ENCODE results near the gene MORC1. TPM values are rescaled to one million over a fixed set of nuclear protein-coding genes. Genes with fewer than 3 reads are reported as not detected.
A peak's percentile ranks its signal among the peaks of the same experiment; 100 is the strongest.

Gene MORC1
- total RNA-seq, 1 experiment from 2014 or later = not detected

- Histone ChIP-seq H3K36me3 (replicated peaks; ENCODE audit: control insufficient read depth, insufficient read depth, low read length) (no peaks in the 10 kb centered on the region), H3K27me3 (ENCODE audit: control insufficient read depth, insufficient read depth, low read length) (no peaks in the 10 kb centered on the region), H3K4me3 (ENCODE audit: insufficient read depth, low read depth, low read length) (no peak overlapping the region)
- DNase-seq = no peak
Observed at GRCh38 chr3:108959017-108959416, 158.9 kb downstream of the MORC1 start.

DNA sequence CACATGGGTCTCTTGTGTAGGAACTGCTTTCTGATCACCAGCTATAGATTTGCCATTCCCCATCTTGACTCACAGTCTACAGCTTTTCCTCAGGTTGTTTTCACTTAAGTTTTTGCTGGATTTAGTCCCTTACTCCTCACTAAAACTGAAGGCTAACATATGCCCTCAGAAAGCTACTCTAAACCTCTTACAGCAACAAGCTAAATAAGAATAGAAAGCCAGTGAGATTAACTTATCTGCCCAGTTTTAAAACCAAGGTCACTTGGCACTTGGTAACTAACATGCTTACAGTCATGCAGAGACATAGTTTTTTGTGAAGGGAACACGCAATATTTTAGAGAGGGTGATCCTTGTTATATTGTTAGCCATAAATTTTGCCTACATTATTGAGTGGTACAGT is 164.2 kb downstream of the MORC1 start, which contains the start of gene GUCA1C:
GUCA1C (minus strand) TSS at position 180 of the 400 bp plus-strand sequence; CDS start at position 63, 117 bp downstream.
- DNase-seq = no peak
- Histone ChIP-seq H3K4me3 (ENCODE audit: insufficient read depth, low read depth, low read length) (no peak within 1 kb of the TSS), H3K27me3 (ENCODE audit: control insufficient read depth, insufficient read depth, low read length) (no peaks in the 10 kb centered on the region), H3K36me3 (replicated peaks; ENCODE audit: control insufficient read depth, insufficient read depth, low read length) (no peaks in the 10 kb centered on the region)

DNA sequence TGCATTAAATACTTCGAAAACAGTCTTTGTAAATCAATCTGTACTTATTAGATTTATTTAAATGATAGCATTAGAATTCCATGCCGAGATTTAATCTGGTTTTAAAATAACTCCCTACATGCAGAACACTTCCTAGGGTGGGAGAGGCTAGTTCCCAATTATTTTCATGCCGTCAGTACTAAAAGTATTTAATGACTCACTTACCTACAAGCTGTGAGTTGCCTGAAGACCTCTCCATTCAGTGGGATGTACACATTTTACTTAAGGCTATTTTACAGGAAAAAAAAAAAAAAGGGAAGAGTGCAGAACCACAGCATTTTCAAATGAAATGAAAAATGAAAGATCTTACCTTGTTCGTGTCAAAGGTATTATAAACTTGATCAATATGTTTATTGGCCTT is 164.7 kb downstream of the MORC1 start:
- H3K27me3 ChIP-seq (ENCODE audit: control insufficient read depth, insufficient read depth, low read length) = no peaks in the 10 kb centered on the region
- no peak for DNase-seq
- no peak overlapping the region for H3K4me3 ChIP-seq (ENCODE audit: insufficient read depth, low read depth, low read length)
- no peaks in the 10 kb centered on the region for H3K36me3 ChIP-seq (replicated peaks; ENCODE audit: control insufficient read depth, insufficient read depth, low read length)

DNA sequence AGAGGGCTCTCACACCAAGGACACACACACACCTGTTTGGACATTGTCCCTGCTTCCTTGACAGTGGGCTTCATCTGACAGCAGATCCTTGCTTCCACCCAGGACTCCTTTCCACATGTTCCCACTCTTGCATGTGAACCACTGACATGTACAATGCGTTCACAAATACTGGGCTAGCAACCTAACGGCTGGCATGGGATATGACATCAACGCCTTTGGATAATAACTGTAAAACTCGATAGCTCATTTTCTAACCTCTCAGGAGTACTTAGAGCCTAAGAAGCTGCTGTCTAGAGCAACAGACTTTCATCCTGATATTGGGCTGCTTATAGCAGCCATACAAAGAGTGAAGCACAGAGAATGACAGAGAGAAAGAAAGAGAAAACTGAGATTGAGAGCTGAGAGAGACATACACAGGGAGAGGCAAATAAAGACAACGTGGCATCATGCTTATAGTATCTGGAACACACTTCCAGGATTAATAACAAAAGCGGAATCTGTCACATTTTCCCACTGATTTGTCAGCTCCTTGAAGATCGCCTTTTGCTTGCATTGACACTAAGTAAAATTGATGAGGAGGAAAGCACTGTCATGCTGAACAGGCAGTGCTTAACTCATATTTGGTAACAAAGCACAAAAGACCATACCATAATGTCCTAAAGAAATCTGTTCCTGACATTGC is 166.0 kb downstream of the MORC1 start:
- DNase-seq = no peak
- Histone ChIP-seq H3K4me3 (ENCODE audit: insufficient read depth, low read depth, low read length) (no peak overlapping the region), H3K36me3 (replicated peaks; ENCODE audit: control insufficient read depth, insufficient read depth, low read length) (no peaks in the 10 kb centered on the region), H3K27me3 (ENCODE audit: control insufficient read depth, insufficient read depth, low read length) (no peaks in the 10 kb centered on the region)

DNA sequence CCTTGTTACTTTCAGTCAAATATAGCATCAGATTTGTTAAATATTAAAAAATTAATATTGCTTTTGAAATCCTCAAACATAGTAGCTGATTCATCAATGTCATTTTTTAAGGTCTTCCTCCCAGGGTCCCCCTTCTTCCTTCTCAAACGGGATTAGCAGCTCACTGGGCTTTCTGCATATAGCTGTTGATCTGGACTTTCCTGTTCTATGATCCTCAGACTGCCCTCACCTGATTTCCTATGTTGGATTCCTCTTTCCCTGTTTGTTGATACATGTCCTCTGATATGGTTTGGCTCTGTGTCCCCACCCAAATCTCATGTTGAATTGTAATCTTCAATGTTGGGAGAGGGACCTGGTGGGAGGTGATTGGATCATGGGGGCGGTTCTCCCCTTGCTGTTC is 170.1 kb downstream of the MORC1 start:
- Histone ChIP-seq H3K36me3 (replicated peaks; ENCODE audit: control insufficient read depth, insufficient read depth, low read length) (no peaks in the 10 kb centered on the region), H3K4me3 (ENCODE audit: insufficient read depth, low read depth, low read length) (no peak overlapping the region), H3K27me3 (ENCODE audit: control insufficient read depth, insufficient read depth, low read length) (no peaks in the 10 kb centered on the region)
- no peak for DNase-seq

- DNase-seq = no peak
- no peaks in the 10 kb centered on the region for H3K36me3 ChIP-seq (replicated peaks; ENCODE audit: control insufficient read depth, insufficient read depth, low read length)
- H3K27me3 ChIP-seq (ENCODE audit: control insufficient read depth, insufficient read depth, low read length) = no peaks in the 10 kb centered on the region
- H3K4me3 ChIP-seq (ENCODE audit: insufficient read depth, low read depth, low read length) = no peak overlapping the region
Observed at GRCh38 chr3:108946292-108947285, 171.3 kb downstream of the MORC1 start.

DNA sequence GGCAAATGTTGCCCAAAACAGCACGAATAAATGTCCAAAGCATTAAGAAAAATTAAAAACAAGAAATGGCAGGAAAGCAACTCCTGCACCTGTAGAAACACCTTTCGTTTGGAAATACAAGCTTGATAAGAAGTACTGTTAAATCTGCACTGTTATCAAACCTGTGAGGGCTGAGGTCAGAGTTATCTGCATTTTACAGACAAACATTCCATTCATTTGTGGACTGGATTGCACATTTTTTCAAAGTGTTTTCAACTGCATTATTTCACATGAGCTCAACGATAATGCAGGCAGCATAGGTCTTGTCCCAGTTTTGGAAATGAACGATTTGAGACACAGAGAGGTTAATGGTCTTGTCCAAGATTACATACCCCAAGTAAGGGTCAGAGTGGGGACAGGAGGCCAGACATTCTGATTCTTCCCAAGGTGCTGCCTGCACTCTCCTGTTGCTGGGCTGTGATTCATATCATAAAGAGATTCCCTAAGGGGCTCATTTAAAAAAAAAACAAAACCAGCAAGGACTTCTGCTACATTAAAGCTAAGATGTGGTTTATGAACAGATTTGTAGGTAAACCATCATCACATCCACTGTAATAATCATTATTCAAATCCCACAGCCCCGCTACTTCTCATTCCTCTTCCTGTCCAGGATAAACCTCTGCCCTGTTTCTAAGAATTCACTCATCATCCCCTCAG is 177.2 kb downstream of the MORC1 start:
- DNase-seq = no peak
- Histone ChIP-seq H3K4me3 (ENCODE audit: insufficient read depth, low read depth, low read length) (no peak overlapping the region), H3K27me3 (ENCODE audit: control insufficient read depth, insufficient read depth, low read length) (no peaks in the 10 kb centered on the region), H3K36me3 (replicated peaks; ENCODE audit: control insufficient read depth, insufficient read depth, low read length) (no peaks in the 10 kb centered on the region)

DNA sequence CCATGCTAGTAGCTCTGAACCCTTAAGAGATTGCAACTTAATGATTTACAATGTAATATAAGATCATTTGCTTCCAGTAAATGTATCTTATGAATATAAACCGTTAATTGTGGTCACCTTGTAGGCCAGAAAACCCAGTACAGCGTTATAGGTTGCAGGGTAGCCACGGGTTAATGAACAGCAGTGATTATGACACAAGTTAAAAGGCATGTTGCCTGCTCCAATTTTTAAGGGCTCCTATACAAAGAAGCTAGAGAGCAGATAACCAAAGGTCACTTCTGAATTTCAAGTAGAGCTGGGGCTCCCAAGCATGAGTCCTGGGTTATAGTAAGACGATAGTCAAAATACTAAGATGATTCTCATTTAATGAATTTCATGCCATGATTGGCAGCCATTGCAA is 177.8 kb downstream of the MORC1 start:
- Histone ChIP-seq H3K27me3 (ENCODE audit: control insufficient read depth, insufficient read depth, low read length) (no peaks in the 10 kb centered on the region), H3K4me3 (ENCODE audit: insufficient read depth, low read depth, low read length) (no peak overlapping the region), H3K36me3 (replicated peaks; ENCODE audit: control insufficient read depth, insufficient read depth, low read length) (no peaks in the 10 kb centered on the region)
- DNase-seq = no peak

GRCh38 chr3:108936924-108937689 is 180.8 kb downstream of the MORC1 start:
- H3K4me3 ChIP-seq (ENCODE audit: insufficient read depth, low read depth, low read length) = no peak overlapping the region
- H3K36me3 ChIP-seq (replicated peaks; ENCODE audit: control insufficient read depth, insufficient read depth, low read length) = no peaks in the 10 kb centered on the region
- DNase-seq = no peak
- H3K27me3 ChIP-seq (ENCODE audit: control insufficient read depth, insufficient read depth, low read length) = no peaks in the 10 kb centered on the region

GRCh38 chr3:108931035-108931434 is 186.9 kb downstream of the MORC1 start:
- no peak for DNase-seq
- no peak overlapping the region for H3K4me3 ChIP-seq (ENCODE audit: insufficient read depth, low read depth, low read length)
- H3K27me3 ChIP-seq (ENCODE audit: control insufficient read depth, insufficient read depth, low read length) = no peaks in the 10 kb centered on the region
- H3K36me3 ChIP-seq (replicated peaks; ENCODE audit: control insufficient read depth, insufficient read depth, low read length) = no peaks in the 10 kb centered on the region

DNA sequence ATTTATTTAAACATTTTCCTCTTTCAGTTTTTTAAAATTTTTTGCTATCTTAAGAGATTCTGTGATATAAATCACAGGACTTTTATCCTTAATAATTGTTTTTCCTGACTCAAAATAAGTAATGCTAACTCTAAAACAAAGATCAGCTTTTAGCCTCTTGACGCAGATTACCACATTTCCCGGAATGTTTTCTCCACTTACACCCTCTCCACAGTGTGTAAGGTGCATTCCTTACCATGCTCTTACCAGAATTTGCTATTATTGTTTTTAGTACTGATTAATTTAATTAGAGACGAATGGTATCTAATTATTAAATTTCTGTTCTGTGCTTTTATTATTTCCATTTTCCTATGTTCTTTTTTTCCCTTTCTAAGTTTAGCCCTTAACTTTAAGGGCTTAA is 199.1 kb downstream of the MORC1 start:
- no peak for DNase-seq
- Histone ChIP-seq H3K4me3 (ENCODE audit: insufficient read depth, low read depth, low read length) (no peak overlapping the region), H3K27me3 (ENCODE audit: control insufficient read depth, insufficient read depth, low read length) (no peaks in the 10 kb centered on the region), H3K36me3 (replicated peaks; ENCODE audit: control insufficient read depth, insufficient read depth, low read length) (no peaks in the 10 kb centered on the region)

DNA sequence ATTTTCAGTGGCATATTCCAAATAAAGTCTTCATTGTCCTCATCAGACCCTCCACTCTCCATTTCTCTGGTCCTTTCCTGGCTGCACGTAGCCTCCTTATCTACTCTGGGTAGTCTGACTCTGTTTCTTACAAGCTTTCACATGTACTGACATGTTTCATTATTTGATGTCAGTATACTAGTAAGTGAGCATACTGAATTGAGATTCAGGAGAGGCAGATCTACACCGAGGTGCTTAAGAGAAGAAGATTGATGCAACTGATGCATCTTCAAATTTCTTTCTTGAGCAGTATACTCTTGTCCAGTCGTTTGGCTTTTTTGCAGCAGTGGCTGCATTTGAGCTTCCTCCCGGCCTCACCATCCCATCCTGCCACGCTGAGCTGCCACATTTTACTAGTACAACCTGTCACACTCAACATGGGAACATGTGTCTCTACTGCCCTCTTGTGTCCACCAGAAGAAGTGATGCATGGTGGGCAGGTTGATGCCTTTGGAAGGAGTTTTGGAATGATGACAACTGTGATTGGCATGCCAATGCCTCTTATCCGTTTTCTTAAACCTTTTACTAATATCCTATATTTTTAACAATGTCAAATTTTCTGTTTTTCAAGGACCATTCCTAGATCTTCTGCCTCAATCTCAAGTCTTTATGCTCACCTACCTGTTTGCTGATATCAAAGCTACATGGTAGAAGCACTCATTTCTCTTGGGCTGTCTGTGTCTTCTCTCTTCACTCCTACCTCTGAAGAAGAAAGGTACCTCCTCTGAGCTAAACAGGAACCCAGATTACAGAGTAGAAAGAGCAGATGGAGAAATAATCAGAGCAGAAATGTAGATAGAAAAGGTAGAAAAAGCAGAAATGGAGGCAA is 202.9 kb downstream of the MORC1 start:
- DNase-seq = peak; percentile 72
- Histone ChIP-seq H3K4me3 (ENCODE audit: insufficient read depth, low read depth, low read length) (no peak overlapping the region), H3K27me3 (ENCODE audit: control insufficient read depth, insufficient read depth, low read length) (no peaks in the 10 kb centered on the region), H3K36me3 (replicated peaks; ENCODE audit: control insufficient read depth, insufficient read depth, low read length) (no peaks in the 10 kb centered on the region)

DNA sequence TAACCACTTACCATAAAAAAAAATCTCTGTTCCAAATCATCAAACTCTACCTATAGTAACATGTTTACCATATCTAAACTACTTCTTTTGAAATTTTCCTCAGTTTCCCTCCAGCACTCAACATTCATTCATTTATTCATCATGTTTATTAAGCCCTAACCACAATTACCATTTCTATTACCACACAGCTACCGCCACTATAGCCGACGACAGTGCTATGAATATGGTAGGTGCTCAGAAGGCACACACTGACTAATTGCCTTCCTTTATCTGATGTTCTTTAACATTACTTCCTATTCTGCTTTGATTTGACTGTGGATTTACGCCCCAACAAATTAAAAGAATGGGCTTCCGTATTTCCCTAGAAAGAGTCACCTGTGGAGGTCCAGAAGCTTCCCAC is 208.1 kb downstream of the MORC1 start:
- no peaks in the 10 kb centered on the region for H3K27me3 ChIP-seq (ENCODE audit: control insufficient read depth, insufficient read depth, low read length)
- H3K36me3 ChIP-seq (replicated peaks; ENCODE audit: control insufficient read depth, insufficient read depth, low read length) = no peaks in the 10 kb centered on the region
- no peak overlapping the region for H3K4me3 ChIP-seq (ENCODE audit: insufficient read depth, low read depth, low read length)
- no peak for DNase-seq
